GM19328 (cell line): ENCODE results near the gene CCDC137.
"Not testable (repeated sequence)": the region's sequence is repeated elsewhere in the genome, so short reads cannot be mapped to it uniquely, and the experiment has no call there.

ENCODE experiments used
- ATAC-seq: cut with Tn5 transposase; IDR thresholded peaks from one replicate; pipeline ENCODE4 v1.9.1; 2021; ENCODE audit warnings: mild to moderate bottlenecking, moderate library complexity; ENCODE audit not compliant: unreplicated experiment

The CCDC137 gene, protein sequence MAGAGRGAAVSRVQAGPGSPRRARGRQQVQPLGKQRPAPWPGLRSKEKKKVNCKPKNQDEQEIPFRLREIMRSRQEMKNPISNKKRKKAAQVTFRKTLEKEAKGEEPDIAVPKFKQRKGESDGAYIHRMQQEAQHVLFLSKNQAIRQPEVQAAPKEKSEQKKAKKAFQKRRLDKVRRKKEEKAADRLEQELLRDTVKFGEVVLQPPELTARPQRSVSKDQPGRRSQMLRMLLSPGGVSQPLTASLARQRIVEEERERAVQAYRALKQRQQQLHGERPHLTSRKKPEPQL

GRCh38 chr17:81666342-81667191 is at the start of gene CCDC137, which contains the start of gene OXLD1:
Gene CCDC137 (plus strand): TSS chr17:81666737. CDS start chr17:81666767, 30 bp downstream.
Gene OXLD1 (minus strand): TSS chr17:81666605. CDS start chr17:81666577, 28 bp downstream.
- ATAC-seq: peak; percentile 92

DNA sequence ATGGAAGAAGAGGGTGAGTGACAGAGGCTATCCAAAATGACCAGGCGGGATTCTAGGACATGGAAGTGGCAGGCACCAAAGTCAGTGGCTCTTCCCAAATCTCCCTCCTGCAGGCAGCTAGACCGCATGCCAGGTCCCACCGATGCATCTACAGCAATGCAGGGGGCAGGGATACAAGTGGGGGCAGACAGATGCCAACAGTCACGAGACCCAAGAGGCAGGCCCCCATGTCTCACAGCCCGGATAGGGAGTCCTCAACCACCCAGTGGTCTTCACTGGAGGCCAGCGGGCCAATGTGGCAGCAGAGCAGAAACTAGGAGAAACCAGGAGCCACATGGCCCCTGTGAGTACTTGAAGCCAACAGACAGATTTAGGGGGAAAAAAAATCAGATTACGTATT is 49.7 kb upstream of the CCDC137 start:
- no peak for ATAC-seq

DNA sequence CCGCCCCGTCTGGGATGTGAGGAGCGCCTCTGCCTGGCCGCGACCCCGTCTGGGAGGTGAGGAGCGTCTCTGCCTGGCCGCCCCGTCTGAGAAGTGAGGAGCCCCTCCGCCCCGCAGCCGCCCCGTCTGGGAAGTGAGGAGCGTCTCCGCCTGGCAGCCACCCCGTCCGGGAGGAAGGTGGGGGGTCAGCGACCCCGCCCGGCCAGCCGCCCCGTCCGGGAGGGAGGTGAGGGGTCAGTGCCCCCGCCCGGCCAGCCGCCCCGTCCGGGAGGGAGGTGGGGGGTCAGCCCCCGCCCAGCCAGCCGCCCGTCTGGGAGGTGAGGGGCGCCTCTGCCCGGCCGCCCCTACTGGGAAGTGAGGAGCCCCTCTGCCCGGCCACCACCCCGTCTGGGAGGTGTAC is 48.2 kb upstream of the CCDC137 start:
- not testable (repeated sequence) for ATAC-seq

DNA sequence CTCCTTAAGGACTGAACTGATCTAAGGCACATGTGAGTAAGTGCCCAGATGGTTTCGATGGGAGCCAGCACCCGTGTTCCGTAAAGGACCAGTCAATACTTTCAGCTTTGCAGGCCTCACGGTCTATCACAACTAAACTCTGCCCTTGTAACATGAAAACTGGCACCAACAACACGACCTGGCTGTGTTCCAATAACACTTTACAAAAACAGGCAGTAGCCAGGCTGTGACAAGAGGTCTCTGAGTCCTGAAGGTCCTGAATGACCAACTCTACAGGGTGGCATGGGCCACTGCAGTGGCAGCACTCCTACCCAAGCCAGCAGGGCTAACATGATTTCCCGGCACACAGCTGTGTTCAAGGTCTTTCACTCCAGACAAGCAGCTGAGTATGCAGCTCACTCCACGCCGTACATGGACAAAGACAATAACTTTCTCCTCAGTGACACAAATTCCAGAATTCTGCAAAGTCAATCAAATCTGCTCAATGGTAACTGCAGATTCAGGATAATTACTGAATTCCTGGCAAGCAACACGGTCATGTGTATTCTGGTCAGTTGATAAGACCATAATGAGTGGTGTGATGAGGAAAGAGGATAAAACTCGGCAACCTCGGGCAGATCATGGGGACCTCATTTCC is 44.9 kb upstream of the CCDC137 start:
- ATAC-seq: no peak

GRCh38 chr17:81630274-81630673 is 36.3 kb upstream of the CCDC137 start:
- no peak for ATAC-seq

DNA sequence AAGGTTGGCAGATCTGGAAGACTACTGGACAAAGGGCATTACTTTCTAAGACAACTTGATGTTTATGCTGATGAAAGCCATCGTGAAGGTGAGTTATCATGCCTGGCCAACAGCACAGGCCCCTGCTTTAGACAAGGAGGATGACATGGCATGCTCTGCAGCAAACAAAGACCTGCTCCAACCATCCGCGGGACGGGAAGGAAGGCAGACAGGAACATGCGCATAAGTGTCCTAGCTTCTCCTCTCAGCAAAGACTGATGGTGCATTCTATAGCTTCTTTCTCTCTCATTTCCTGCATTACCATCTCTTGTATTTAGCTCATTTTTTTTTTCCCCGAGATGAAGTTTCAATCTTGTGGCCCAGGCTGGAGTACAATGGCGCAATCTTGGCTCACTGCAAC is 35.1 kb upstream of the CCDC137 start:
- ATAC-seq: no peak

DNA sequence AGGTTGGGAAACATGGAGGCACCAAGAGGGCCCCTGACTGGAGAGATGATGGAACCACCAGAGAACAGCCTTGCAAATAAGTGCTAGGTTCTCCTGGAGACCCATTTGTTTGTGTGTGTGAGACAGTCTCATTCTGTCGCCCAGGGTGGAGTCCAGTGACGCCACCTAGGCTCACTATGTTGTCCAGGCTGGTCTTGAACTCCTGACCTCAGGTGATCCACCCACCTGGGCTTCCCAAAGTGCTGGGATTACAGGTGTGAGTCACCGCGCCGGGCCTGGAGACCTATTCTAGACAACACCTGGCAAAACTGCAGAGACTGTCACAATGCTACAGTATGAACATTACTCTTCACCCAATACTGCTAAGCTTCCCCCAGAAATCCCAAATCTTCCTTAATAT is 31.1 kb upstream of the CCDC137 start:
- no peak for ATAC-seq

GRCh38 chr17:81635973-81636504 is 30.5 kb upstream of the CCDC137 start:
- ATAC-seq: no peak

DNA sequence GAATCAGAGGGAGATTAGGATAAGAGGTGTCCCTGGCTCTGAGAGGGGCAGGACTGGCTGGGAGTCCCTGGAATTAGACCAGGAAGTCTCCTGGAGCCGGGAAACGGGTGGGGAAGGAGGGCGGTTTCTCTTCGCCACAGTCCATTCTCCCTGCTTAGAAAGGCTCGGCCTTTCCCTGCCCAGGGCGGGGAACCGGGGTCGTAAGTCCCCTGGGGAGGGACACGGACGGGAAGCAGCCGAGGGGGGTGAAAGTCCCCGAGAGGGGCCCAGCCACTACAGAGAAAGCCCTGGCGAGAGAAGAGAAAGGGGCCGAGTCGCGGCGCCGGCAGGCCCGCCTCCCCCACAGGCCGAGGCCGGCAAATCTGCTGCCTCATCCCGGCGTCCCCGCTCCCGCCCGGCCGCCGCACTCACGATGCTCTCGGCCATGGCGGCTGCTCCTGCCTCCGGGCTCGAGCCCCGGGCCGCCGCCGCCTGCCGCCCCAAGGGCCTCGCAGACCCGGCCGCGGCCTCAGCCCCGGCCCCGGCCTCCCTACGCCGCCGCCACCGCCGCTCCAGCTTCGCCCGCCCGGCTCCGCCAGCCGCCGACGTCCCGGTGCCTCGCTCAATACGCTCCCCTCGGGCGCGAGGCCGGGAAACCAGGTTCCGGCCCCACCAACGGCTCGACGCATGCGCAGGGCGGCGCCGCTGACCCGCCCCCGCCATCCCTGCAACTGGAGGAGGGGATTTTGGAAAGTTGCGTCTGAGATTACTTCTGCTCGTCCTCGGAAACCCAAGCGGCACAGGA is 29.8 kb upstream of the CCDC137 start, which contains the start of the genes NPLOC4 and TSPAN10:
Gene NPLOC4 (minus strand): TSS at position 608 of the 784 bp plus-strand sequence. CDS start 182 bp downstream, at position 426.
Gene TSPAN10 (plus strand): TSS at position 692 of the 784 bp plus-strand sequence. CDS start 5,217 bp downstream, outside the sequence.
- peak; percentile 85 for ATAC-seq

GRCh38 chr17:81638683-81639082 is 27.9 kb upstream of the CCDC137 start:
- no peak for ATAC-seq

DNA sequence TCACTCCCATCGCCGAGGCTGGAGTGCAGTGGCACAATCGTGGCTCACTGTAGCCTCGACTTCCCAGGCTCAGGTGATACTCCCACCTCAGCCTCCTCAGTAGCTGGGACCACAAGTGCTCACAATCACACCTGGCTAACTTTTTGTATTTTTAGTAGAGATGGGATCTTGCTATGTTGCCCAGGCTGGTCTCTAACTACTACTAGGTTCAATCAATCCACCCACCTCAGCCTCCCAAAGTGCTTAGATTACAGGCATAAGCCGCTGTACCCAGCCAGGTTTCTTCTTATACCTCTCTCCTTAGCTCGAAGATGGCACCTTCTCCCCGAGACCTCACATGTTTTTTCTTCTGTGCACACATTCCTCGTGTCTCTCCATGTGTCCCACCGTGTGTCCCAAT is 26.5 kb upstream of the CCDC137 start:
- ATAC-seq: no peak

DNA sequence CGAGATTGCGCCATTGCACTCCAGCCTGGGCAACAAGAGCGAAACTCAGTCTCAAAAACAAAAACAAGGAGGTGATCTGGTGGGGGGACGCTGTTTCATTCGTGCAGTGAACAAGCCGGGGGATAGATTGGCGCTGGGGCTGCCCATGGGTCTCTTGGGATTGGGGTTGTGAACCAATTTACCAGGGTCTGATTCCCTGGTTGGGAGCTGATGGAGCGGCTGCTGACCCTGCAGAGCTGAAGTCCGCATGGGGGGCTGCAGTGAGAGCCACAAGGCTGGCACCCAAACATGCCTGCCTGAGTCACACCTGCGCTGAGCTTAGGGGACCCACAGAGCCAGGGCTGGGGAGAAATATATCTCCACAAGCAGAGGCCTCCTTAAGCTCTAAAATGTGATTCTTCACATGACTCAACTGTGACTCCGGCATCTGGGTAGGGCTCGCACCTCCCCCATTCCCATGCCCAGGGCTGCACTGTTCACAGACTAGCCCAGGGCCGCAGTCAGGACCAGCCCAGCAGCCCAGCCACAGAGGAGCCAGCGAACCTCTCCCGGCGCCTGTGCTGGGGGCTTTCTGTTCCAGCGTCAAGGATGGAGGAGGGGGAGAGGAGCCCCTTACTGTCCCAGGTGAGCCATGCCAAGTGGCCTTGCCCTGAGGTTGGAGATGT is 24.6 kb upstream of the CCDC137 start:
- ATAC-seq: no peak

DNA sequence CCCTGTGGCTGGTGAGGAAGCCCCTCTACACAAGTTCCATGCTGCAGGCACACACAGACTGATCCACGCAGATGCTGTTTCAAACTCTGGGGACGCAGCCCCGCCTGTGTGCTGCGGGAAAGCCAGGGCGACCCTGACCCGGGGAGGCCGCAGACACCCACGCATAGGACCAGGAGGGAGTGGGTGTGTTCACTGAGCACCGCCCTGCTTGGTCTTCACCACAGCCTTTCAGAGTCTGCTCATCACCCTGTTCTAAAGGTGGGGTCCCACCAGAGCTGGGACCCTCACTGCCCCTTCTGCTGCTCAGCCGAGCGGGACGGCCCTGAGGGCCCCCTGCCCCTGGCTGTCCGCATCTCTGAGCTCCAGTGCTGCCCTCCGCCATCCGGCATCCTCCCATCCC is 22.0 kb upstream of the CCDC137 start:
- no peak for ATAC-seq

DNA sequence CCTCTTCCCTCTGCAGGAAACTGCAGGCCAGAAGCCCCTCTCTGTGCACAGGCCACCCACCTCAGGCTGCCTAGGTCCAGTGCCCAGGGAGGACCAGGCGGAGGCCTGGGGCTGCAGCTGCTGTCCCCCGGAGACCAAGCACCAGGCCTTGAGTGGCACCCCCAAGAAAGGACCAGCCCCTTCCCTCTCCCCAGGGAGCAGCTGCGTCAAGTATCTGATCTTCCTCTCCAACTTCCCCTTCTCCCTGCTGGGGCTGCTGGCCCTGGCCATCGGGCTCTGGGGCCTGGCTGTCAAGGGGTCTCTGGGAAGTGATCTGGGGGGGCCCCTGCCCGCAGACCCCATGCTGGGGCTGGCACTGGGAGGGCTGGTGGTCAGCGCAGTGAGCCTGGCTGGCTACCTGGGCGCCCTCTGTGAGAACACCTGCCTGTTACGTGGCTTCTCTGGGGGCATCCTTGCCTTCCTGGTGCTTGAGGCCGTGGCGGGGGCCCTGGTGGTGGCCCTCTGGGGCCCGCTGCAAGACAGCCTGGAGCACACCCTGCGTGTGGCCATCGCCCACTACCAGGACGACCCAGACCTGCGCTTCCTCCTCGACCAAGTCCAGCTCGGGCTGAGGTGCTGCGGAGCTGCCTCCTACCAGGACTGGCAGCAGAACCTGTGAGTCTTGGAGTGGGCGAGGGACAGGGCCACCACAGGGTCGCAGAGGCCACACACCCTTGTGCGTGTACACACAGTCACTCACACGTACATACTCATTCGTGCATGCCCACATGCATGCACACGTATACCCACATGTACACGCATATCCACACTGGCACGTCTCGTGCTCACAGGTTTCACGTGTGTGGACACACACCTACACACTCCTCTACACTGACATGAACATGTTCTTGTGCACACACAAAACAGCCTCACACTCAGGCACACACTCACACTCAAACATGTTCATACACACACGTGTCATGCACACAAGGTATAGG is 21.3 kb upstream of the CCDC137 start:
- ATAC-seq: no peak

GRCh38 chr17:81646869-81647600 is 19.5 kb upstream of the CCDC137 start:
- ATAC-seq: no peak

GRCh38 chr17:81647640-81648012 is 18.9 kb upstream of the CCDC137 start:
- no peak for ATAC-seq

- no peak for ATAC-seq
These were observed 18.4 kb upstream of the CCDC137 start for GRCh38 chr17:81648013-81648706.
